Superior temporal gyrus (tissue), 1 donor: ENCODE measurements around the gene THBS3.
A peak's percentile ranks its signal among the peaks of the same experiment; 100 is the strongest.
"Not testable (repeated sequence)": the region's sequence is repeated elsewhere in the genome, so short reads cannot be mapped to it uniquely, and the experiment has no call there.

Experiments
- DNase-seq: peaks from one replicate; pipeline ENCODE4 v3.0.0-alpha.2; 2016; ENCODE audit errors: extremely low spot score

THBS3 gene

GRCh38 chr1:155206891-155207805 is 549 bp downstream of the THBS3 start:
- peak; percentile 85 for DNase-seq

- DNase-seq = no peak
Measured at GRCh38 chr1:155205969-155206593, 1.6 kb downstream of the THBS3 start.

- no peak for DNase-seq
Measured at GRCh38 chr1:155205035-155205434, 2.7 kb downstream of the THBS3 start.

GRCh38 chr1:155202731-155203515 is 4.8 kb downstream of the THBS3 start:
- DNase-seq = no peak

- DNase-seq = no peak
Measured at GRCh38 chr1:155202198-155202597, 5.5 kb downstream of the THBS3 start.

- no peak for DNase-seq
Measured at GRCh38 chr1:155200920-155201319, 6.8 kb downstream of the THBS3 start.

GRCh38 chr1:155199792-155200191 is 7.9 kb downstream of the THBS3 start:
- DNase-seq = no peak

- DNase-seq = no peak
Measured at GRCh38 chr1:155198547-155198906, 9.2 kb downstream of the THBS3 start.

- DNase-seq = no peak
Measured at GRCh38 chr1:155197901-155198546, 9.7 kb downstream of the THBS3 start.

GRCh38 chr1:155196893-155197638 is 10.6 kb downstream of the THBS3 start:
- DNase-seq = no peak

- DNase-seq = peak; percentile 26
Measured at GRCh38 chr1:155196103-155196892, 11.4 kb downstream of the THBS3 start.

GRCh38 chr1:155195201-155196102 is 12.2 kb downstream of the THBS3 start:
- DNase-seq = no peak

- not testable (repeated sequence) for DNase-seq
Measured at GRCh38 chr1:155193991-155194240, 13.8 kb downstream of the THBS3 start.

GRCh38 chr1:155193275-155193990 is 14.3 kb downstream of the THBS3 start:
- peak; percentile 76 for DNase-seq

- DNase-seq = no peak
Measured at GRCh38 chr1:155192346-155193274, 15.1 kb downstream of the THBS3 start.

GRCh38 chr1:155191904-155192303 is 15.8 kb downstream of the THBS3 start:
- DNase-seq = no peak

GRCh38 chr1:155189926-155190325 is 17.8 kb downstream of the THBS3 start:
- DNase-seq = not testable (repeated sequence)

- DNase-seq = no peak
Measured at GRCh38 chr1:155188268-155188667, 19.4 kb downstream of the THBS3 start.
